ENCODE measurements around the gene STARD3.

STARD3 gene

GRCh38 chr17:39639043-39639442 lies 2.1 kb downstream of the STARD3 start:
- no peak for DNase-seq

GRCh38 chr17:39639566-39640458 lies 2.9 kb downstream of the STARD3 start:
- no peak for DNase-seq

- DNase-seq = no peak
Observed at GRCh38 chr17:39640591-39641031, 3.7 kb downstream of the STARD3 start.

- DNase-seq = no peak
Observed at GRCh38 chr17:39641097-39641496, 4.2 kb downstream of the STARD3 start.

GRCh38 chr17:39641883-39642282 lies 4.9 kb downstream of the STARD3 start:
- DNase-seq = no peak

DNA sequence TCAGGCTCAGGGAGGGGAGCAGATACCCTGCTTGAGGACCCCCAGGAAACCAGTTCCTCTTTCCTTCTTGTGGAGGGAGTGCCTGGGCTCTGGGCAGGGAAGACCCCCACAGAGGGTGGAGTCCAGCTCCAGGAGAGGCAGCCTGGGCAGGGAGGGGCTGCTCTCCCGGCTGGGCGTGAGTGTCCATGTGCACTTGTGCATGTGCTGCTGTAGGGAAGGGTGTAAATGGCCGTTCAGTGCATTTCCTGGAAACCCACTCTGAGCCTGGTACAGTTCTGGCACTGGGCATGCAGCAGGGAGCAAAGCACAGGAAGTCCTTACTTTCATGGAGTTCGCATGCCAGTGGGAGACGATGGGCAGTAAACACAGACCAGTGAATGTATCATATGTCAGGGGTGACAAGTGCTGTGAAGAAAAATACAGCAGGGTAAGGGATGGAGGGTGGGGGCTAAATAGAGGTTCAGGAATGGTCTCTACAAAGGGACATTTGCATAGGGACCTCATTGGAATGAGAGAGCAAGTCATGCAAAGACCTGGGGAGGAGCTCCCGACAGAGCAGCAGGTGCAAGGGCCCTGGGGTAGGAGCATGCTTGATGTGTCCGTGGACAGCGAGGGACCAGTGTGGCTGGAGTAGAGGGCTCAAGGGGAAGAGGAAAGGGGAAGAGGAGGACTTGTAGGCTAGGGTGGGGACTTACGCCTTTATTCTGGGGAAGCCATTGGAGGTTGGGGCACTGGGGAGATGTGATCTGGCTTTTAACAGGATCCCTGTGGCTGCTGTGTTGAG lies 5.5 kb downstream of the STARD3 start:
- no peak for DNase-seq

GRCh38 chr17:39643271-39643670 lies 6.3 kb downstream of the STARD3 start:
- DNase-seq = no peak

DNA sequence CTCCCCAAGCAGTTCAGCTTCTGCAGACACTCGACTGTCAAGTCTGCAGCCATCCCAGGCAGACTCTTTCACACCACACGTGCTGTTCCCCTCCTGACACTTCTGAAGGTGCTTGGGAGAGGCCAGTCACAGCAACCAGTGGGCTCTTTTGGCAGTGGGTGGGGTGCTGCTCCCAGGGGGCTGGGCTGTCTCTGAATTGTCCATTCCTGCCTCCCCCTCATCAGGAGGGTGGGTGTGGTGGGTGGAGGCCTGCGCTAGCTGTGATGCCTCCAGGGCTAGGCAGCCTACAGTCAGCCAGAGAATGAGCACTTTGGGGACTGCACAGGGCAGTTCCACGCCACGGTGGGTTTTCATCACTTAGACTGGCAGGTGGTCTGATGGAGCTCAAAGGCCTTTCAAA lies 10.3 kb downstream of the STARD3 start:
- DNase-seq = no peak

DNA sequence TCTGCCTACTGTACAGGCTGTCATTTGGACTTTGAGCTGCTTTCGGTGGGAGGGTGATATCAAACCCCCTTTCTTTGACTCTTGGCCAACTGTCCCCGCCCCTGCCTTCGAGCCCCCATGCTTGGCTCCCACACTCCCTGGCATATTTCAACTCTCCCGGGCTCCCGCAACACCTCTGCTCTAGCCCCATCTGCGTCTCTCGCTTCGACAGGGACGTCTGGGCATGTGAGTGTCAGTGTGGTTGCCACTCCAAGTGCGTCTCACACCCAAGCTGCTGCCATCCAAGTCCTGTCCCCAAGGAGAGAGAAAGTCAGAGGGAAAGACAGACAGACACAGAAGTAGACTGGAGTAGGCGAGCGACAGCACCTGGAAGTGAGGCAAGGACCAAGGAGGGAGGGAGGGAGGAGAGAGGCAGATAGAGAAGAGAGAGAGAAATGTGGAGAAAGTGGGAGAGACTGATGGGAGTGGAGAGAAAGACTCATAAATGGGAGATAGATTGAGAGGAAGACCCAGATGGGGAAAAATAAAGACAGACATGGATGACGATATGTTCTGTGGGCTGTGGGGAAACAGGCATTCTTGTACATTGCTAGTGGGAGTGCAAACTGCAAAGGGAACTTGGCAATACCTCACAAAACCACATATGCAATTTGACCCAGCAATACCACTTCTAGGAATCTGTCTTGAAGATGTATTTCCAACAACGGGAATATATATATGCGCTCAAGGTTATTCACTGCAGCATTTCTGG lies 11.8 kb downstream of the STARD3 start:
- no peak for DNase-seq

- no peak for DNase-seq
Observed at GRCh38 chr17:39650121-39650579, 13.2 kb downstream of the STARD3 start.

DNA sequence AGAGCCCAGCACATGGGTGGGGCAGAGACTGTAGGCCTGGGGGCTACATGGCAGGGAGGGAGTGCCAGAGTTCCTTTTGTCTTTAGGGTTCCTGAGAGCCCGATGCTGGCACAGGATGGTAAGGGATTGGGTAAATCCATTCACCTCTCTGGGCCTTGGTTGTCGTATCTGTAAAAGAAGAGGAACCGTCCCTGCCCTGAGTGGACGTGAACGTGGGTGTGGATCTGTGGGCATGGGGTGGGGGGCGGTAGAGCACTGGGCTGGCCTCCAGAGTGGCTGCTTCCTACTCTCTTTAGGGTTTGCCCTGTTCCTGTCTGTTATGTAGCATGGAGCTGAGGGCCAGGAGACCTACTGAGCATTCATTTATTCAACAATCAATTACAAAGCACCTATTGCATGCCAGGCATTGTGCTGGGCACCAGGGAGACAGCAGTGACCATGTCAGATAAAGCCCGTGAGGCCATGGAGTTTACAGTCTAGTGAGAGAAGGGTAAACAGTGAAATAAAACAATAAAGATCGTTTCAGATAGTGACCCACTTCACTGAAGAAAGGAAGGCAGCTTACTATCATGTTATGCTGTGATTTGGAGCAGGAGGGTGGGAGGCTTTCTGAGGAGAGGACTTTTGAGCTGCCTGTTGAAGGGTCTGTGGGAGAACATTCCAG lies 15.1 kb downstream of the STARD3 start:
- DNase-seq = no peak

GRCh38 chr17:39652587-39653315 lies 15.8 kb downstream of the STARD3 start:
- no peak for DNase-seq

GRCh38 chr17:39653316-39653661 lies 16.3 kb downstream of the STARD3 start:
- no peak for DNase-seq

DNA sequence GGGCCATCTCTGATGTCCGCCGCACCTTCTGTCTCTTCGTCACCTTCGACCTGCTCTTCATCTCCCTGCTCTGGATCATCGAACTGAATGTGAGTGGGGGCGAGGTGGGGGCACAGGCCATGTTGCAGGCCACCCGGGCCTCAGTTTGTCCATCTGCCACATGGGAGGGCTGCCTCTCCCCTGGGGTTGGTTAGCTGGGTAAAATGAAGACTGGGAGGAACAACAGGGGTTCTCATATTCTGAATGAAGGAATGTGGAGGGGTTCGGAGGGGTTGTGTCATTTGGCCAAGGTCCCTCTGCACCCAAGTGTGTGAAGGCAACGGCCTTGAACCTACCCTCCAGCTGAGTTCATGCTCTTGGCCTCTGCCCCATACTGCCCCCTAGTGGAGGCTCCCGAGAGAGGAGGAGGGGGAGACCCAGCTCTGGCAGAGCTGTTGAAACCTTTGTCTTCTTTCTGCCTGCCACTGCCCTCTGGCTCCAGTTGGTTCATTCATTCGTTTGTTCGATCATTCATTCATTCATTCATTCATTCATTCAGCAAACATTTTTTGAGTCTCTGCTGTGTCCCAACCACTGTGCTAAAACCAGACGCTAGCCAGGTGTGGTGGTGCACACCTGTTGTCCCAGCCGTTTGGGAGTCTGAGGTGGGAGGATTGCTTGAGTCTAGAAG lies 16.9 kb downstream of the STARD3 start:
- DNase-seq = peak; percentile 19

GRCh38 chr17:39655105-39655504 lies 18.2 kb downstream of the STARD3 start:
- no peak for DNase-seq

DNA sequence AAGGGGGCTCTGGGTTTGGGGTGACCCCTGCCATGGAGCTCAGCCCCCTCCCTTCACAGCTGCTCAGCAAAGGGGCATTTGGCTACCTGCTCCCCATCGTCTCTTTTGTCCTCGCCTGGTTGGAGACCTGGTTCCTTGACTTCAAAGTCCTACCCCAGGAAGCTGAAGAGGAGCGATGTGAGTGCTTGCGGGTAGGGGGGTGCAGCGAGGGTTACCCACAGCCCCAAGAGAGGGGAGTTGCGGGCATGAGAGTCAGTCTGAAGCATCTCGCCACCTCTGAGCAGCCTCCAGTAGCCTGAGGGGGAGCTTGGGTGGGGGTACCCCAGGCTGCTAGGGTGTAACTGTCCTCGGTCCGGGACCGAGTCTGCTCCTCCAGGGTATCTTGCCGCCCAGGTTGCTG lies 21.4 kb downstream of the STARD3 start:
- no peak for DNase-seq

DNA sequence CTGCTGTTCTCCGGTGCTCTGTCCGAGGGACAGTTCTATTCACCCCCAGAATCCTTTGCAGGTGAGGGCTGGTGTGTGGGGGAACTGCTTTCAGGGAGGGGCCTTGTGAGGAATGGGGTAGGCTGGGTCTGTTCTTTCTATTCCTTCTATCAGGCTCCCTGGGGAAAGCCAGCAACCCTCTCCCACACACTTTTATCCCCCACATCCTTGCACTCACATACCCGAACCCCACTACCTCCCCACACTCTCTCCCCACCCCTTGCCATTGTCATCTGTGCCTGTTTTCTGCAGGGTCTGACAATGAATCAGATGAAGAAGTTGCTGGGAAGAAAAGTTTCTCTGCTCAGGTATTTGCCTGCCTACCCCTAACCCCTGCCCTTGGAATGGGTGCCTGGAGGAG lies 21.8 kb downstream of the STARD3 start:
- no peak for DNase-seq

- DNase-seq = no peak
Observed at GRCh38 chr17:39659279-39660010, 22.5 kb downstream of the STARD3 start.

- no peak for DNase-seq
Observed at GRCh38 chr17:39660011-39660360, 23.0 kb downstream of the STARD3 start.
